HG02623 (cell line): ENCODE measurements around the gene RALGDS.

Source experiments
- ATAC-seq: cut with Tn5 transposase; IDR thresholded peaks from one replicate; pipeline ENCODE4 v1.9.1; 2021; ENCODE audit warnings: moderate library complexity; ENCODE audit not compliant: unreplicated experiment

RALGDS gene

DNA sequence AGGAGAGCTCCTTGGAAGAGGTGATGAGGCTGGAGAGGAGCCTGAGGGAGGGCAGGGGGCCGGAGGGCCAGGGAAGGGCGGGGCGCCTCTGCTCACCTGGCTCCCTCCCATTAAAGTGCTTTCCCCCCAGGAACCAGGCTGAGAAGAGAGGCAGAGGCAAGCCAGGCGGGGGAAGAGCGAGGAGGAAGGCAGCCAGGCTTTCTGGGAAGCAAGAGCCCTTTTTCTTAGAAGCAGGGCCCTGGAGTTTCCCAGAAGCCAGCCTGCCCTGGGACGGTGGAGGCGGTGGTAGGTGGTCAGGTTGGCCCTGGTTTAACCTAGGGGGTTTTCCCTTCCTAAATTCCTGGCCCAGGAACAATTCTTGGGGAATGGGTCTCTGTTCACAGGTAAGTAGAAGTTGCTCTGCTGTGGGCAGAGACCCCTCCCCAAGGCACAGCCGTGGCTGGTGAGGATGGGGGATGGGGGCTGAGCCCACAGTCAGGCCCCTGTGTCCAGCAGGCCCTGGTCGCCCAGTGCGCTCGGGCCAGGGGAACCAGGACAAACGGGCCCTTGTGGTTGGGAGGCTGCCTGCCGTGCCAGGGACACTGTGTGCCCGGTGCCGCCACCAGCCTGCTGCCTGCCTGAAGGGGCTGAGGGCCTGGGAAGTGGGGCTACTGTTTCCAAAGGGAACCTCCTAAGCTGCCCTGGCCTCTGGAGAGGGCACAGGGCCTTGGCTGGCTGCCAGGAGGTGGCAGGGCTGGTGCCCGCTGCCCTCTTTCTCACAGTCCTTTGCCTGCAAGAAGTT, 16.6 kb upstream of the RALGDS start:
- ATAC-seq: no peak

DNA sequence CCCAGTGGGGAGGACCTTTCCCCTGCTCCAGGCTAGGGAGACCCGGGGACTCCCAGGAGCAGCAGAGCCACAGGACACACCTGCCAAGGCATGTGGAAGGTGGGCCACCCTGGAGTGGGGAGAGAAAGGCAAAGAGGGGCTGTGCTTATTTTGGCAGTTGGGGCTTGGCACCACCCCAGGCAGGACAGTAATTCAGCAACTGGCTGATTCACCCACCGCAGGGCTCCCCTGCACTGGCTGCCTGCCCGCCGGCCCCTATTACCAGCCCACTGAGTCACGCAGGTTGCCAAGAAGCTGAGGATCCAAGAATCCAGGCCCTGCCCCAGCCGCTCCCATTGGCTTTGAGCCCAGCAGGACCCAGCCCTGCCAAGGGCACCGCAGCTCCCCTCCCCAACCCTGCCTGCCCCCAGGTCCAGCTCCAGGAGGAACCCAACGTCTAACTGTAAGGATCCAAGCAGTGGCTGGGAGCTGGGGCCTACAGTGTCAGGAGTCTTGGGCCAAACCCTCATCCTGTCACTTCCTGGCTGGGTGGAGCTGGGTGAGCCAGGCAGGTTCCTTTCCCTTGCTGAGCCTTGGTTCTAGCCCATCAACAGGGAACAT, 14.2 kb upstream of the RALGDS start:
- no peak for ATAC-seq

DNA sequence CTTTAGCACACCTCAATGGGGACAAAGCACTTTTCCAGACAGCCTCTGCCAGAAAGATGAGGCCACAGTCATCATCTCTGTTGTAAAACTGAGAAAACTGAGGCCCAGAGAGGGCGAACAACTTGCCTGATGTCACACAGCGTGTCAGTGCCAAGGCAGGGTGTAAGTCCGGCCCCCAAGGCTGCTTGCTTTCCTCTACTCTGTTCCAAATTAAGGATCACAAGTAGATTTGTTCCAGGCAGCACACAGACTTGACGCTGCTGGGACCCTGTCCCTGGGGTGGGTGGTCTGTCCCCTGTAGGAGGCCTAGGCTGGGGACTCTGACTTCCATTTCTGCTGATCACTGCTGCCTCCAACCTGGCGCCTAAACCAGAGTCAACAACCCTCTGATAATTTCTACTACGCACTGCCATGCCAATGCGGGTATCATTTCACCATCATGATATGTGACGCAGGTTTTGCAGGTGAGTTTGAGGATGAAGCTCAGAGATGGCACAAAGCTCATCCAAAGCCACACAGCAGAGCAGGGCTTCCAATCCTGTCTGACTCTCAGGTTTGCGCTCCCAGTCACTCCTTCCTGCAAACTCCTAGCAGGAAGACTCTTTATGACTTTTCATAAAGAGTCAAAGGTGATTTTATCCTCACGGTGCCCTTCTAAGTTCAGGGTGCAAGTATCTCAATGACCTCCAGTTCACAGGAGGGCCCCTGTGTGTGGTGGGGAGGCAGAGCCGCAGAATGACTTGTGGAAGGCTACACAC, 13.5 kb upstream of the RALGDS start:
- ATAC-seq: no peak

DNA sequence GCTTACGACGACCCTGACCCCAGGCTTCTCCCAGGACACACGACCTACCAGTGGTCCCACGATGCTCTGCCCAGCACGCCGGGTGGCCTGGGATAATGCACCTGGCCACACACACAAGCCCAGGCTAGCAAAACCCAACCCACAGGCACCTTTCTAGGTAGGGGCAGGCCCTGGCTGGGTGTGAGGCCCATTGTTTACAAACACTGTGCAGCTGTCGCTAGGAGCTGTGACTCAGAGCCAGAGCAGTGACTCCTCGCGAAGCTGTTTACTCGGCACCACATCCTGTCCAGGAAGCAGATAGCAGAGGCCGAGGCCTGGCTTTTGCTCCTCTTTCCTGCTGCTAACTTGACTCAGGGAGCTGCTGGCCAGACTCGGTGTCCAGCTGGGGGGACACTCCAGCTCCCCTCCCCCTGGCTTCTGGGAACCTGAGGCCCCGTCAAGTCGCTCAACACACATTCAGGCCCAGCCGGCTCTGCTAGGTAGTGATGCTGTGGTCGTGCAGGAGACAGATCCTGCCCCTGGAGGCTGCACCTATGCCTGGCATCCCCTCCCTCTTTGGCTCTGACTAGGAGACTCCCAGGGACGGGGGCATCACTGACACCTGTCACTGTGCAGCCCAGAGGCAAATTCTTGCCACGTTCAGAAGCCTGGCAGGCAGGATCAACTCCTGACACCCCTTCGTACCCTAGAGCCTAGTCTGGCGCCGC, 12.8 kb upstream of the RALGDS start:
- ATAC-seq: peak; percentile 65

DNA sequence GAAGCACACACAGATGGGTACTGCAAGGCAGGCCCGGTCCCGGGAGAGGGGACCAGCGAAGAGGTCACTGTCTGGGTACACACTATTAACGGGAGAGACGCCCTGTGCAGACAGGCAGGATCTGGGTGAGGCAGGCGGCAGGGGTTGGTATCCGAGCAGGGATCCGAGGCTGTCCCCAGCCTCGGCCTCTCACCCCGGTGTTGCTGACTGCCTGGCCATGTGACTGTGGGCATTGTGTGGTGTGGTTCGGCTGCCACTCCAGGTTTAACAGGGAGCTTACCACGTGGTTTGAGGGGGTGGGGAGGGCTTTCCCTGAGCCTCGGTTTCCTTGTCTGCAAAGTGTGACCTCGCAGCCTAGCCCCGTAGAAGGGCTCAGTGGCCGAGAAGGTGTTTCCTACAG, 11.1 kb upstream of the RALGDS start:
- no peak for ATAC-seq

DNA sequence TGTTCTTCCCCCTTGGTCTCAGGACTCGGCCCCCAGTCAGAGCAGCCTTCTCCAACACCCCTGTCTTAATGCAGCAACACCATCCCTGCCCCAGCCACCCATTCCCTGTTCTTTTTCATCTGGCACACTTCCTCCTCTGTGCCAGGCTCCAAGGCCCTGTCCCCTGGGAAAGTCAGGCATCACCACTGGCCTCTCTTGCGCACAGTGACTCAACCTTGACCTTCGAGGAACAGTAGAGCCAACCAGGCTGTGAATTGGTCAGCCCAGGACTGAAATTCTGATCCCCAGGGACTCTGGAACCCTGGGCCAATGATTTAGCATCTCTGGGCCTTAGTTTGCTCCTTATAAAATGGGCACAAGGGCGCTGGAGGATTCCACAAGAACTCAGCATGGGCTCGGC, 10.5 kb upstream of the RALGDS start:
- ATAC-seq: no peak

DNA sequence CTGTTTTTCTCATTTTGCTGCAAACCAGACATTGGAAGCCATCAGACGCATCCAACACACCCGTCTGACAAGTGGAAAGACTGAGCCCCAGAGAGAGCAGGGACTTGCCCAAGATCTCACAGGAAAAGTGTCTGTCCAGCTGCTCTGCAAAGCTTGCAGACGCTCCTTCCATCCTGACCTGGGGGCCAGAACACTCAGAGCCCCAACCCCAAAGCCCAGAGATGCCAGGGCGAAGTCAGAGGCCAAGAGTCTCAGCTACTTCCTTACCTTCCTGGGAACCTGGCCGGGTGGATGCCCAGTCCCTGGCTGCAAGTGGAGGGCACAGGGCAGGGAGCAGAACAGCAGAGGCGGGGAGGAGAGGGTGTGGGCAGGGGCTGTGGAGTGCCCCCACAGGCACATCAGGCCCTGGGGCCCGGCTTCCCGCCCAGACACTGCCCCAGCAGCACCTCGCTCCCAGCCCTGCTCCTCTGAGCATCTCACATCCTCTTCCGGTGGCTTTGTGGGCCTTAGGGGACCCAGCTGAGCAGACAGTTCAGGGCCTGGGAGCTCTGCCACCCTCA, 9.7 kb upstream of the RALGDS start:
- ATAC-seq: no peak

DNA sequence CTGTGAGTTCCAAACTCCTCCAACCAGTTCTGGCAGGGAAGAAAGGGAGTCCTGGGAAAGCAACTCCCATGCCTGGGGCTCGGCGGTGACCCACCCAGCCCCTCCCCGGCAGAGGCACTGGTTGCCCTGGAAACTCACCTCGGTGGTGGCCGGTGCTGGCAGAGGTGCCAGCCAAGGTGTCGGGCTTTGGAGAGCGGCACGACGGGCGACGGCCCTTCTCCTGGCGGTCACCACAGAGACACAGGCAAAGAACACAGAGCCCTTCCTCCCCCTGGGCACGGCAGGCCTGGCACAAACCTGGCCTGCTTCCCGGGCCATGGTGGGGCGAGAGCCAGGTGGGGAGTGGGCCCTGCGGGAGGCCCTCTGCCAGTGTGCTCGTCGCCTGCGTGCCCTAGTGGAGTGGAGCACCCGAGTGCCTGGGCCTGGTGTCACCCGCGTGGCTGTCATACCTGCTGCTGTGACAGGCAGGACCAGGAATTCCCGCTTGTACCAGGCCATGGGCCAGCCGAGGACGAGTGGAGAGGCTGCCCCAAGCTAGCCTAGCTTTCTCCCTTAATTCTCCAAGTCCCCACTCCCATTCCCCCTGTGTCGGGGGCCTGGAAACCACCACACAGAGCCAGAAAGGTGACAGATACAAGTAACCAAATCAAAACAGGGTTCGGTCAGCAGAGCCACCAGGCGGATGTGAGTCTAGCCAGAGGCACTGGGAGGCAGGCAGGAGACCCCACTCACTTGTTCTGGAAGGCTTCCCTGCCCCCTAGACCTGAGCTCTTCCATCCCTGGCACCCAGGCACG, 8.2 kb upstream of the RALGDS start:
- ATAC-seq: no peak

DNA sequence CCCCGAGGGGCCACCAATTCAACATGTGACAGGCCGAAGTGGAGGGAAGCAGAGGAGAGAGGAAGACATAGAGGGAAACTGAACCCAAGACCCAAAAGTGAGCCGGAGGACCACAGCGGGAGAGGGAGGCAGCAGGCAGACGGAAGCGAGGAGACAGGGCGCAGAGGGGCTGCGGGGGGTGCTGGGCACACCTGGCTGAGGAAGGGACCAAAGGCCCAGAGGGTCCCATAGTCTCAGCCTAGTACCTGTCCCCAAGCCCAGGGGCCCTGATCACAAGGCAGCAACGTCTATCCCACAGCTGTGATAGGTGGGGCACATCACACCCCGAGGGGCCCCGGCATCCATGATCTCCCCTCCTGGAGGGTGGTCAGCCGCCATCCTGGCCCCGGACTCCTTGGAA, 7.1 kb upstream of the RALGDS start:
- no peak for ATAC-seq

DNA sequence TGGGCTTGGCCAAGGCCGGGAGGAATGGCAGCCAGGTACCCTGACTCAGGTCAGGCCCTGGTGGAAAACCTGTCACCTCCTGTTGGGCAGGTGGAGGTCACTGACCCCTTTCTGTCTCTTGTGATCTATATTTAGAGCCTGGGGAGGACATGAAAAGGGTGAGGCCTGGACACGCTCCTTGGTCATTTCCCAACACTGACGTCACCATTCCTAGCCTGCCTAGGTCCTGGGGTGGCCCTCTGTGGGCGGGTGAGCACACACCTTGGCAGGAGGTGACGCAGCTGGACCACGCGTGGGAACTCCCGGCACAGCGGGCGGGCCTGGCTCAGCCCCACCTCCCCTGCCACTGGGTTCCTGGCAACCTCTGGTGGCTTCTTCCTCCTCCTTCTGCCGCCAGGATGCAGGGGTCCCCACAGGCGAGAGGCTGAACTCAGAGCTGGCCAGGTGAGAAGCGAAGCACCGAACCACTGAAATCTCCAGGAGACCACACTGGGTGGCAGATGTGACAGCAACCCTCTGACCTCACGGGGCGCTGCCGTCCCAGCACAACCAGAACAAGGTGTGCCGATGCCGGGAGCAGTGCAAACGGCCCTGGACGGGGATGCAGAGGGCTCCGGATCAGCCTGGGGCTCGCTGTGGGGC, 6.4 kb upstream of the RALGDS start:
- ATAC-seq: no peak

DNA sequence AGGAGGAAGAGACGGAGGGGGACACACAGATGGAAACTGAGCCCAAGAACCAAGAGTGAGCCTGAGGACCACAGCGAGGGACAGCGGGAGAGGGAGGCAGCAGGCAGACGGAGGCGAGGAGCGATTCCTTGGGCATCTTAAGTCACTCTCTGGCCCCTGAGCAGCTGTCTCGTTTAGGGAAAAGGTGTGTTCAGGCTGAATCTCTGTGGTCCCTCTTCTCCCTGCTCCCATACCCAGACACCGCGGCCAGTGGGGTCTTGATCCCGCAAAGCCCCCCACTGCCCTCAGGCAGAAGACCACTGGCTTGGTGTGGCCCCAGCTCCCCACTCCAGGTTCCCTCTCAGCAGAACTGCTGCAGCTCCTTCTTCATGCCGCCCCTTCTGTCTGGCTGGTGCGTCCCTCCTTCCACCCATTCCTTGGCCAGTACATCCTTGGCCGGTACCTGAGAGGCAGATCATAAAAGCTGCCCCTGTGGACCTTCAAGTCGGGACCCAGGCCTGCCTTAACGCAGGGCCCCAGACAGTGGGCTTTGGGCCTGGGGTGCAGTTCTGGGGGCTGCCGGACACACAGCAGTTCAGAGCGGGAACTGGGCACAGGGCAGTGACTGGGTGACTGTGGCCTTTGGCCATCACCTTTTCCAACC, 5.8 kb upstream of the RALGDS start:
- no peak for ATAC-seq

DNA sequence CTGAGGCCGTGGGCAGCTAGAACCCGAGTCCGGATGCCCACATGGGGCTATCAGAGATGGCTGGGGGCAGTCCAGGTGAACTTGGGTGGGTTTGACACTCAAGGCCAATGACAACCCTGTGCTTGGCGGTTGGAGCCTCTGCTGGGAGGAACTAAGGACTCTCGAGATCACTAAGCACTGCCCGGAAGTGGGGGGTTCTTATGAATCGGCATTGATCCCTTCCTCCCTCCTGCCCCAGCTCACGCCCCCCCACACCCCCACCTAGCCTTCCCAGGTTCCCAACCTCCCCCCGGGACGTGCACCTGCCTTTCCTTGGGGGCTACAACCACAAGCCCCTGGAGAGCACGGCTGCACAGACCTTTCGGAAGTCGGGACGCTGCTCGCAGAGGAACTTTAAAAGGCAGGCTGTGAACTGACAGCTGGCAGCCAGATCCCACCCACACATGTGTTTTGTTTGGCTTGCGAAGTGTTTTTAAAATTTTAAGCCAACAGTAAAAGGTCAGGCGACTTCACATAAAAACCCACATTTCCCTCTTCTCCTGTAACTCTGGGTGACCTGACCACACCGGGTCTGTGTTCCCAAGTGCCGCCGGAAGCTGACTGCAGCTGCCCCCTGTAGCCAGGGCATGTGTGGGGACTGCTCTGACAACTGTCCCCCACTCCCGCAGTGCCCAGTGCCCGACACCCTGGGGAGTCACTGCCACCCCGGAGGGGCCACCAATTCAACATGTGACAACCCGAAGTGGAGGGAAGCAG, 5.1 kb upstream of the RALGDS start:
- no peak for ATAC-seq

DNA sequence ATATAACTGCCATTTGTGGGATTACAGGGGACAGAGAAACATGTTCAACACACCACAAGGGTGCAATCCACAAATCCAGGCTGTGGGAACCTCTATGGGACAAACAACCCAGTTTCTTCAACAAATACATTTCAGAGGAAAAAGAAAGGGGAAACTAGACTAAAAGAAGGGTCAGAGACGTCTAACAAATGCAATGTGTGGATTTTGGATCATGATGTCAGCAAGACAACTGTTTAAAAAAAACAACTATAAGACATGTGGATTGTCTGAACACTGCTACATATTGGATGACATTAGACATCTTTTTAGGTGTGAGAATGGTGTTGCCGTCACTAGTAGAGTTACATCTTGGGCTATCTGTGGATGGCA, 3.9 kb upstream of the RALGDS start:
- no peak for ATAC-seq

DNA sequence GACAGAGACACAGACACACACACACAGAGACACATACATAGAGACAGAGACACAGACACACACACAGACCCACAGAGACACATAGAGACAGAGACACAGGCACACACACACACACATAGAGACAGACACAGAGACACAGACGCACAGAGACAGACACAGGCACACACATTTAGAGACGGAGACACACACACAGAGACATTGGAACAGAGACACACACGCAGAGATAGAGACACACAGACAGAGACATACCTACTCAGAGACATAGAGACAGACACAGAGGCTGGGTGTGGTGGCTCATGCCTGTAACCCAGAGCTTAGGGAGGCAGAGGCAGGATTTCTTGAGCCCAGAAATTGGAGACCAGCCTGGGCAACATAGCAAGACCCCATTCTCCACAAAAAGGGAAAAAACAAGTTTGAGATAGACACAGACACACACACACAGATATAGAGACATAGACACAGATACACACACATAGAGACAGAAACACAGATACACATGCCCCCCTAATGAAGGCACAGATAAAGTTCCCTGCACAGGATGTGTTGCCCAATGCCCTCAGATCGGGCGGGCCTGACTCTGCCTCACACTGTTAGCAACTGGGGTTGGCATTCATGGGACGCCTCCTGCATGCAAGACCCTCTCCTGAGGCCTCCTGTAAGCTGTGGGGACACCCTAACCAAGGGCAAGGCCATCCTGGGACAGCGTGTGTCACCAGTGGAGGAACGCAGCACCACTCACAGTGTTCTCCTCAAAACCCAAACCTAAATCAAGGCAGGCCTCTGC, 3.3 kb upstream of the RALGDS start:
- ATAC-seq: no peak

DNA sequence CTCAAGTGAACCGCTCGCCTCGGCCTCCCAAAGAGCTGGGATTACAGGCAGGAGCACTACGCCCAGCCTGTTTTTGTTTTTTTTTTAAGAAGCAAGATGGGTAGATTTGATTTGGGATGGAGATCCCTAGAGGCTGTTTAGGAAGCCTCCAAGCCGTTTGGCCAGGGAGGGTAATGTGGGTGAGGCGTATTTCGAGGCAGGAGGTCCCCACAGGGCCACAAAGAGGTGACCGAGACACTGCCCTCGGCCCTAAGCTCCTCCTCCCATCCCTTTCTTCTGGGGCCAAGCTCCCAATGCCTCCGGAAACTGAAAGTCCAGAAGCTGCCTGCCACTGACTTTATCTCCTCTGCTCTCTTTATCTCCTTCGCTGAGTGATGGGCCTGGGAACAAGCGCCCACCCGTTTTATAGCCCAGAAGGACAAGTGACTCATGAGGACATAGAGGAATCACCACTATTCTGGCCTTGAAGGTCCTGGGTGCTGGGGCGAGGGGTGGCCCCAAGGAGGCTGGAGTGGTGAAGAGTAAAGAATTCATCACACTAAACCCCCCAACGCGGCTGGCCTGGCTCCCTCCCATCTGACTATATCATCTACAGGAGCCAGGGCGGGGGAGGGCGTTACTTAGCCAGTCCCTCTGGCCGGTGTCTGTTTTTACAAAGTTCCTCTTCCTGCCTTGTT, 2.0 kb upstream of the RALGDS start:
- ATAC-seq: no peak

DNA sequence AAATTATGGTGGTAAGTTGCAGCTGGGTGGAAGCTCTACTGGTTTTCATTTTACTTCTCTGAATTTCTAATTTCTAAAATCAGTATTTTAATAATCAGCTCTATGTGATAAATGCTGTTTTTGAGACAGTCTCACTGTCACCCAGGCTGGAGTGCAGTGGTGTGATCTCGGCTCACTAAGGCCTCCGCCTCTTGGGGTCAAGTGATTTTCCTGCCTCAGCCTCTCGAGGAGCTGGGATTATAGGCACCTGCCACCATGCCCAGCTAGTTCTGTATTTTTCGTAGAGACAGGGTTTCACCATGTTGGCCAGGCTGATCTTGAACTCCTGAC, 1.5 kb upstream of the RALGDS start:
- ATAC-seq: no peak

DNA sequence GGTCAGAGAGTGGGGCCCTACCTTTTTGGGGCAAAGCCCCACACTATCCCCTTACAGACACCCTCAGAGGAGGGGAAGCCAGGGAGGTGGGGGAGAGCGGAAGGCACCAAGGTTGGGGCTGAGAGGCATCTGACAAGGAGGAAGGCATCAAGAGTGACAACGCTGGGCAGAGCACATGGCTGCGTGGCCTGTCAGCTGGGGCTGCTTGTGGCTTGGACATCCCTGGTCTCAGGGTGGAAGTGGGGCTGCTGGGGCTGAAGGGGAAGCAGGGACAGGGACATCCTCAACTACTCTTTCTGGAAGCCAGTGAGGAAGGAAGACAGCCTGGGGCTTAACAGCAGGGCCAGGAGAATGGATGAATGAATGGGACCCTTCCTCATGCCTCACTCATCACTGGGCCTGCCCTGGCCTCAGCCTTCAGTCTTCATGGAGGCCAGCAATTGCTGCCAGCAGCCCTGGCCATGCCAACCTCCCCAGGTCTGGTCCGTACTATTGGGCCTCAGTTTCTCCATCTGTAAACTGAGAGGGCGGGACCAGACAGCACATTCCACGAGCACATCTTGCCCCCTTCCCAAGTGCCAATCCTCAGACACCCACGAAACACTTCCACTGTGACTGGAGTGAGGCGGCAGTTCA, 993 bp upstream of the RALGDS start:
- no peak for ATAC-seq
